Ureter (tissue), 1 donor: ENCODE measurements around the gene GALNT11. TPM values are rescaled to one million over a fixed set of nuclear protein-coding genes. Genes with fewer than 3 reads are reported as not detected.
"Not testable (repeated sequence)": the region's sequence is repeated elsewhere in the genome, so short reads cannot be mapped to it uniquely, and the experiment has no call there.

Experiments used
- DNase-seq: peaks from one replicate; pipeline ENCODE4 v3.0.0-alpha.2; 2020; ENCODE audit warnings: low spot score
- total RNA-seq: library from RNA; stranded (reverse); gene quantifications from one replicate; pipeline ENCODE4 v1.2.4, GENCODE V29; 2023
- donor health status: DM: yes; HTN: yes; CAD: no.

The GALNT11 gene
- total RNA-seq, 1 donor from 2014 or later = 58.8 TPM

DNA sequence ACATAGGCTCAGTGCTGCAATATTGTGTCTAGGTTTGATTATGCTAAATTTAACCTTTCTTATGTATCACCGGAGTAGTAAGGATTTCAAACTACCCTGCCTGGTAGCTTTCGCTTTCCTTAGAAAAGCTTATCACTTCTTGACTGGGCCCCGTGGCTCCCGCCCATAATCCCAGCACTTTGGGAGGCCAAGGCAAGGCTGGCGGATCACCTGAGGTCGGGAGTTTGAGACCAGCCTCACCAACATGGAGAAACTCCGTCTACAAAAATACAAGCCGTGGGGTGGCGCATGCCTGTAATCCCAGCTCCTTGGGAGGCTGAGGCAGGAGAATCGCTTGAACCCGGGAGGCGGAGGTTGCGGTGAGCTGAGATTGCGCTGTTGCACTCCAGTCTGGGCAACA lies 49.9 kb downstream of the GALNT11 start:
- DNase-seq = not testable (repeated sequence)

DNA sequence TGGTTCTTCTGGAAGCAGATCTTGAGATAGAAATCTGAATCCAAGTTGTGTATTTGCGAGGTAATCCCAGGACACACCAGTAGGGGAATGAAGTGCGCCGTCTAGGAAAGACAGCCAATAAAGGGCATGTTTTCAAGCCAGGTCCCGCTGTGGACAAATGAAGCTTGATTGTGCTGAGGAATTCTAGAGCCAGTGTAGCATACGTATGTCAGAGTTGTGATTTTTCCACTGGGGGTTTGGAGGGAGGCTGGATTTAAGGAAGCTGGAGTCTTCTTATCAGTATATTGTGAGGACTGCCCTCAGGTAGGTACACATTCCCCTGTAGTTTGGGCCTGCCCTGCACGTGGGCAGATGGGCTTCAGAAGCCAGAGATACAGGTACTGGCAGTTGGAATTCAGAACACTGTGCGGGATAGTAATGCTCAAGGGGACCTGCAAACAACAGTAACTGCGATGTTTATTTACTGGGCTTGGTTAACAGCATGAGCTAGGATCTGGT lies 50.9 kb downstream of the GALNT11 start:
- DNase-seq = no peak

DNA sequence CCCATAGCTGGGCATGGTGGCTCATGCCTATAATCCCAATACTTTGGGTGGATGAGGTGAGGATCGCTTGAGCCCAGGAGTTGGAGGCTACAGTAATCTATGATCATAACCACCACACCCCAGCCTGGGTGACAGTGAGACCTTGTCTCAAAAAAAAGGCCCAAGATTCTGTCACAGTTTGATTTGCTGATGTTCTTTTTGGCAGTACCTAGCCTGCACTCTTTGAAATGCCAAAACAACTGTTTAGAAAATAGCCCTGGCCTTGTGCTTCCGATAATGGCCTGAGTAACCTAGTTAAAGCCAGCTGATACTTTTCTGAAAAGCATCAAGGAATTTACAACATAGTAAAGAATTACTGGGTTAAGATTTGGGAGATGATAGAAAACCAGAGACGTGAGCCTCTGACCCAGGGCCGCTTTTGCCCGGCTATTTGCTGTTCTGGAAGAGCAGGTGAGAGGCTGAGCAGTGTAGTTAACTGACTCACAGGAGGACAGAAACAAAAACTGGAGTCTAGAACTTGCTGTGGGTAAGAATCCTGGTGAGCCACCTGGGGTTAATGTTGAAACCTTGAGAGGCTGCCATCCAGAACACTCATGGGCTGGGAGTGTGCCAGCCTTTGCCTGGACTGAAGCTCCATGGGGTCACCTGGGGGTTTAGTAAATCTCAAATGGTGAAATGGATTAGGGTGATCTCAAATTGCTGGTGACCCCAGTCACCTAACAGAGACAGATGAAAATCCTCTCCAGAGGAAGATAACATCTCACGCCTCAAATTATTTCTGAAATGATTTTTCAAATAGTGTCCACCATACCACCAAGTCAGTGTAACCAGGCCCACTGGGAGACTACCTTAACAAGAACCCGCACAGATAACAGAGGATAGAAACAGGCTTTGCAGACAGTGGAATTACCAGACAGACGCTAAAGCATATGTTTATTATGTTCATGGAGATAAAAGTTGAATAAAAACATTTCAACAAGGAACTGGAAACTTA lies 51.8 kb downstream of the GALNT11 start:
- no peak for DNase-seq

DNA sequence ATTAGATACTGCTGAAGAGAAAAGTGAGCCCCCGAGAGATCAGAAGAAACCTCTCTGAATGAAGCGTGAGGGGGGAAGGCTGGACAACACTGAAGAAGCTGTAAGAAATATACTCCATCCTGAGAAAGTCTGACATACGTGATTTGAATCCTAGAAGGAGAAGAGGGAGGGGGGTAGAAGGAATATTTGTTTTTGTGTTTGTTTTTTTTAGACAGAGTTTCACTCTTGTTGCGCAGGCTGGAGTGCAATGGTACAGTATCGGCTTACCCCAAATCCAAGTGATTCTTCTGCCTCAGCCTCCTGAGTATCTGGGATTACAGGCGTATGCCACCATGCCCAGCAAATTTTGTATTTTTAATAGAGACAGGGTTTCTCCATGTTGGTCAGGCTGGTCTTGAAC lies 52.6 kb downstream of the GALNT11 start:
- no peak for DNase-seq

DNA sequence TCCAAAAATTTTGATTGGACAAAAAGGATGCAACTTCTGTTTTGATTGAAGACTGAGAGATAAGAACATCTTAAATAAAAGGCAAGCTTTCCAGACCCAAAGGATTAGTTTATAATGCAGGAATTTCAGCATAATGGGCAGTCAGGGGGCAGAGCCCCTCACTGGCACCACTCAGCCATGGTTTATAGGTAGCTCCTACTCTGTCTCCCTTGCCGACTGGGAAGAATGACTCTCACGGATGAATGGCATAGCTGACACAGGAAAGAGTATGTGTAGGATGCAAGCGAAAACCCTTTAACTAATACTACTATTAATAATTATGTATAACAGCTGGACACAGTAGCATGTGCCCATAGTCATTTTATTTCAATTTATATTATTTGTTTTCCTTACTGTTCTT lies 53.3 kb downstream of the GALNT11 start:
- no peak for DNase-seq

DNA sequence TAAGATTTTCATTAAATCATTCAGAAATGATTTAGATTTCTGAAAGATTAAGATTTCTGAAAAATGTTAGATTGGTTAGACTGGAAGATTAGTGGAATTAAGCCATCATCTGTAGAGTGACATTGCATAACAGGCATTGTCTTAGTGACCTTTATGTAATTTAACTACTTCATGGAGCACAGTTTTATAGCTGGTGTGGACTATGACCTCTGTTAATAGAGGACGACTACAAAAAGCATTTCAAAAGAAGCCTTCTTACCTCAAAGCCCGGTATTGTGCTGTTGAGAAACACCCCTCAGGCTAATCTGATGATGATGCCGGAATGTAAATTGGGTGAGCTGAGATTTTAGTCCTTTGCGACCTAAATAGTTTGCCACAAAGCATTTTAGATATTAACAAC lies 55.6 kb downstream of the GALNT11 start:
- no peak for DNase-seq

DNA sequence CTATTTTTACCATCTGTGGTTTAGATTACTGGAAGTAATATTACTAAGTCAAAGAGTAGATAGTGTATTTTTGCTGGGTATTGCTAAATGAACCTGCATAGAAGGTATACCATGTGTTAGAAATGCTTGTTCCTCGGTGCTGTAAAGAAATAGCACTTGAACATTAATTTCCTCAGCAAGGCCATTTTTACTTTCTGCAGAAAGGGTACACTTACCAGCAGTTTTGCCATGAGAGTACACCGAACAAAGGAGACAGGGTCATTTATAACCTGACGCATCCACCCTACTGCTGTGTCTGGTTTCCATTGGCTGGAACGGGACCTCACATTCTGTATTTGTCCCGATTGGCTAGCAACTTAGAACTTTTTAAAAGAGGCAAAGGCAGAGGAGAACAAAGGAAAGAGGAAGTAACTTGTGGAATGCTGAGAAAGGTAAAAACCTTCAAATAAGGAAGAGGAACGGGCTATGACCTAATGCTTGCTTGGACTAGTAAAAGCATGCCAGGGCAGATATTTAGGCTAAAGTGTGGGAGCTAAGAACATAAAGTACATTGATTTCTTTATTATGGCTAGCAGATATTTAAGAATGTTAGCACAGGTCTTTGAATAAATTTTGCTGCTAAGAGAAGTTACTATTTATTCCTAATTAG lies 56.7 kb downstream of the GALNT11 start:
- not testable (repeated sequence) for DNase-seq

DNA sequence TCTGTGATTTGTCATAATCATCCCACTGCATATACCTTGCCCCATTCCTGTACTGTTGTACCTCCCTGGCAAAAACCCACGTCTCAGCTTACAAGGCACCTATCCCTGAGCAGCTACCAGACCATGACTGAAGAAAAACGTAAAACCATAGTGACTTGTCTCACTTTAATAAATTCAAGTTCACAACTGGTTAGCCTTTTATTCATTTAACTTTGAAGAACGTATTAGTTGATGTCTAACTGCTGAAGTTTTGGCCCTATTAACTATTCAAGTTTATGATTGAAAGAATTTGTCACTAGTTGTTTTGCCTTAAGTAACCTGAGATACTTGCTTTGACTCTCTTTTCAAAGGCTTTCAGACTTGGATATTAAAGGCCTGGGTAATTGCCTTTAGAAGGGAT lies 59.7 kb downstream of the GALNT11 start:
- DNase-seq = no peak

DNA sequence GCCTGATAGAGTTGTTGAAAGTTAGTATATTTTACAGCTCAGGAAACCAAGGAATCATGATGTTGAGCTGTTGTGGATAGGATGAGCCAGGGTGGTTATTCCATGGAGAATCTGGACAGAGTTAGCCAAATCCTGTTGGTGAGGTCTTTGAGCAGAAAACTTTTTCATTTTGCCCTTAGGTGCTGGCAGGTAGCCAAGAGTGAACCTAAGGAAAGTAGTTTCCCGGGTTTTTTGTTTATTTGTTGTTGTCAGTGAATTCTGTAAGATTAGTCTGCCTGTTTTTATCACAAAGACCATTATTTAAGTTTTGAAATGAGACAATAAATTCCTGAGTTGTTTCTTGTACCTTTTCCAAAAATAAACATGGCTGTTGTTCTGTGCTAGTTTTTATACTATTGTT lies 61.0 kb downstream of the GALNT11 start:
- DNase-seq = no peak

DNA sequence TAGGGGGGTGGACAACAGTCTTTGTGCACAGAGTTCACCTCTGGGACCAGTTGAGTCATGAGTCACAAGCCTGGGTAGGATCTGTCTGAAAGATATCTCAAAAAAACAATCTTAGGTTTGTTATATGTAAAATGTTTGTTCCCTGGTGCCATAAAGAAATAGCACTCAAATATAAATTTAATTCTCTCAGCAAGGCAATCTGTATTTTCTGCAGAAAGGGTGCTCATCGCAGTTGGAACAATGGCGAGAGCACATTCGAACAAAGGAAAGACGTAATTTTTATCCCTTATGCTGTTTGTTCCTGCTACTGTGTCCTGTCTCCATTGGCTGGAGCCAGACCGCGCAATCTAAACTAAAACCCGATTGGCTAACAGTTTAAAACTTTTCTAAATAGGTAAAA lies 63.7 kb downstream of the GALNT11 start:
- DNase-seq = no peak

DNA sequence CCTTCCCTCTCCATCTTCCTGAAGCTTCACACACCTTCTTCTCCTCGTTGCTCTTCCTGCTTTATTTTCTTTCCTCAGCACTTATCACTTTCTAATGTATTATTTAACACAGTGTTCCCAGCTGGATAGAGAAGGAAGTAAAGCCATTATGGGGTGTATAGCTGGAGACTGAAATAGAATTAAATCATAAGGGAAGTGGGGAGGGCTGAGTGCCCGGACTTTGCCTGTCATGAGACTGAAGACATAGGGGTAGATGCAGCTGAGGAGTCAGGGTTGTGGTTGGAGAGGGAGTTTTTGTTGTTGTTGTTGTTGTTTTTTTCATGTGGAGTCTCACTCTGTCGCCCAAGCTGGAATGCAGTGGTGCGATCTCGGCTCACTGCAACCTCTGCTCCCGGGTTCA lies 65.3 kb downstream of the GALNT11 start:
- no peak for DNase-seq

DNA sequence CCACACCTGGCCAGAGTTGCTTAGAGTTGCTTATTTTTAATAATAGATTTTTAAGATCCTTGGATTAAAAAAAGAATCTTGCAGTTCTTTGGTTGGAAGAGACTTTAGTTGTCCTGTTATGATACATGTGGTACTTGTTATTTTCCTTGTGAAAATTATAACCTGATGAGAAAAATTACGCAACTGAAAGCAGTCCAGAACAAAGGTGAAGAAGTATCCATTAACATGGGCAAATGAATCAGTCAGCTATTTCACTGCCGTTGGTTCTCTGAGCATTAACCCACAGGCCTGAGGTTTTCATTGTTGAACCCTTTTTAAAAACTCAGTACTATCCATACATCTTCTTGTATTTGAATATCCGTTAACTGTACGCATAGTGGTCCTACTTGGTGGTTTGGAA lies 68.2 kb downstream of the GALNT11 start:
- no peak for DNase-seq

DNA sequence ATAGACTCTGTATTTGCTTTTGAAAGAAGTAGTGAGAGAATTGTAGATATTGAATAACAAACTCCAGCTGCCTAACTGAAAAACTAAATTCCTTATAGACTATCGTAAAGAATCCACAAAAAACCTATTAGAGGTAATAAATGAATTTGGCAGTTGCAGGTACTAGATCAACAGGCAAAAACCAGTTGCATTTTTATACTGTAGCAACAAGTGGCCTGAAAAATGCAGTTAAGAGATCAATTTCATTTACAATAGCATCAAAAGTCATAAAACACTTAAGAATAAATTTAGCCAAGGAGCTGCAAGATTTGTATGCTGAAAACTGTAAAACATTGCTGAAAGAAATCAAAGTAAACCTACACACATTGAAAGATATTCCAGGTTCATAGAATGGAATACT lies 70.3 kb downstream of the GALNT11 start:
- DNase-seq = no peak

DNA sequence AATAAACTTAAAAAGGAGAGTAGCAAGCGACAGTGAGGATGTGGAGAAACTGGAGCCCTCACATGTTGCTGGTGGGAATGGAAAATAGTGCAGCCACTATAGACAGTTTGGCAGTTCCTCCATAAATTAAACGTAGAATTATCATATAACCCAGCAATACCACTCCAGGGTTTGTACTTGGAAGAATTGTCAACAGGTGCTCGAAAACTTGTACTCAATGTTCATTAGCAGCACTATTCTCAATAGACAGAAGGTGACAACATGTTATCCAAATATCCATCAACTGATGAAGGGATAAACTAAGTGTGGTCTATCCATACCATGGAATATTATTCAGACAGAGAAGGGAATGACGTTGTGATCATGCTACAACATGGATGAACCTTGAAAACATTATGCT lies 71.9 kb downstream of the GALNT11 start:
- DNase-seq = no peak

DNA sequence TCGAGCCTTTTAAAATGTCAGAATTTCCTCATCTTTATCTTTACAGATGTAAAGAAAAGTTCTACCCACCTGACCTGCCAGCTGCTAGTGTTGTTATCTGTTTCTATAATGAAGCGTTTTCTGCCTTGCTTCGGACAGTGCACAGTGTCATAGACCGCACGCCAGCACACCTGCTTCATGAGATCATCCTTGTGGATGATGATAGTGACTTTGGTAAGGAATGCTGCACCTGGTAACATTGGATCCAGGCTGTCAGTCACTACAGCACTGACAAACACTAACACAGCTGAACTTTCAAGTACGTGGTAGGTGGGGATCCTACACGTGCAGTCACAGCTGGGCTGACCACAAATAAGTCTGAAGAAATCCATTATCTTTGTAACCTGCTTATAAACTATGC lies 77.6 kb downstream of the GALNT11 start:
- DNase-seq = no peak

DNA sequence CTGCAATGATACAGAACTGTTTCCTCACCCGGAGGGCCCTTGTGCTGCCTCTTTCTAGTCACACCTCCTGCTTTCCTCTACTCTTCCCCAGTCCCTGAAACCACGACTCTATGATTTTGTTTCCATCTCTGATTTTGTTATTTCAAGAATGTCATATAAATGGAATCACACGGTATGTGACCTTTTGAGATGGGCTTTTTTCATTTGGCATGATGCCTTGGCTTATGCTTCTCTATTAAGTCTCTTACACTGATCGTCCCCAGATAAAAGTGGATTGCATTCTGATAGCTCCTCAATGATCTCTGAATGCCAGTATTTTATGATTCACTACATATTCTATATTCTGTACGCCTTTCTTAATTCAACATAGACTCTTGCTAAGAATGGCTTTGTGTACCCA lies 78.2 kb downstream of the GALNT11 start:
- no peak for DNase-seq

DNA sequence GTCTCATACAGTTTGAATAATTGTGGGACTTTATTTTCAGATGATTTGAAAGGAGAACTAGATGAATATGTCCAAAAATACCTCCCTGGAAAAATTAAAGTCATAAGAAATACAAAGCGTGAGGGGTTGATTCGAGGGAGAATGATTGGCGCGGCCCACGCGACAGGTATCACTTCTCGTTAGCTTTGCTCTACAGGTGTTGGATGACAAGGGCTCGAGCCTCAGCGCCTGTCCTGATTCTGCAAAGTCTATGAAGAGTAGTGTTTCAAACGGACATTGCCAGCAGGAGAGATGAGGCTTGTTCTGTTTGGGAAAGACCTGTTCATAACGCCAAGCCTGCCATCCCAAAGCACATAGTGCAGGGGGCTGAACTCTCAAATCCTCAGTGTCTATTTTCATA lies 79.7 kb downstream of the GALNT11 start:
- no peak for DNase-seq

DNA sequence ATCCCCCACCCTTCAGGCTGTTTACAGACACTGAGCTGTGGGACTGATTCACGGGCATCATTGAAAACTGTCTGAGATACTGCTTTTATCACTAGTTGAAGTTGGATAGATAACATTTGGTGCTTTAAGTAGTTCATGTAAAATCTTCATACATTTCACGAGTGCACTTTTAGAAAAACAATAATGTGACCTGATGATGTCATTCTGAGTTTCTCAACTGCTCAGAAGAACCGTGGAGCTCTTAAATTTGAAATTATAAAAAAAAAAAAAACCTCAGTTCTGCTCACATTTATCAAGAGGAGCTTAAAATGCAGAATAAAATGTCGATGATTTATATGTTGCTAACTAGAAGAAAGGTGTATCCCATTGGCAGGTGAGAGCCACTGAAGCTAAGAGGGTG lies 81.5 kb downstream of the GALNT11 start:
- no peak for DNase-seq

DNA sequence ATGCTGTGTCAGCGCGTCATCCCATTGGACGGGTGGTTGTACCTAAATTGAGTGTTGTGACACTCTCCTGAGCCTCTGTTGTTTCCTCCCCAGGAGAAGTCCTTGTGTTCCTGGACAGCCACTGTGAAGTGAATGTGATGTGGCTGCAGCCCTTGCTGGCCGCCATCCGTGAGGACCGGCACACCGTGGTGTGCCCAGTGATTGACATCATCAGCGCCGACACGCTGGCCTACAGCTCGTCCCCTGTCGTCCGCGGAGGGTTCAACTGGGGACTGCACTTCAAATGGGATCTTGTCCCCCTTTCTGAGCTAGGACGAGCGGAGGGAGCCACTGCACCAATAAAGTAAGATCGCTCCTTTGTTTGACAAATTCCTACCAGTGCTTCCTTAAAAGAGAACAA lies 82.5 kb downstream of the GALNT11 start:
- DNase-seq = no peak

DNA sequence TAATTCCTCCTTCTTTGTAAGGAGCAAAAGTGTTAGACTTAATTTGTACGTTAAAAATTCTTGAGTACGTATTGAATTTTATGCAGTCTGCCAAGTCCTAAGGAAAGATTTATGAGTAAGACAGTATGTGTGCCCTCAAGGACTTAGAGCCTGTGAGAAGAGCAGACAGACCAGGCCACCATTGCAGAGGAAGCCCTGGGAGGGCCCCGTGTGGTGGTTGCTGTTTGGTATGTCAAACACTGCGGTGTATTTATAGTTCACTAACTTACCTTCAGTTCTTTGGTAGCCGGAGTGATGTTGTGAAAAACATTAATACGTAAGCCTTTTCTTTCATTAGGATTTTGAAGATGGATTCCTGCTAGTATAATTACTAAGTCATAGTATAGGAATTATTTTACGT lies 82.9 kb downstream of the GALNT11 start:
- no peak for DNase-seq

DNA sequence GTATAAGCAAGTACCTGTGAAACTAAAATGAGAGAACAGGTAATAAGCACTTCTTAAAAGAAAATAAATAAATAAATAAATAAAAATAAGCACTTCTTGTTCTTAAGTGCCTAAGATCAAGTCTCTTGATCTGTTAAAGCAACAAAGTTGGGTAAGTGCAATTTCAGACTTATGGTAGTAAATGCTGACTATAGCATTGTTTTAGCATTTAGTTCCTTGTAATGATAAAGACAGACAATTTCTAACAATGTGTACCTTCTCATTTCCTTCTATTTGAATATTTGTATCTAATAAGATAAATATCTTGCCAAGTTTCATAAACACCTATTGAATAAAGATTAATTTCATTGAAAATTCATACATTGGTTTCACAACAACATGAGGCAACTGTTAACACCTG lies 87.4 kb downstream of the GALNT11 start:
- DNase-seq = no peak

DNA sequence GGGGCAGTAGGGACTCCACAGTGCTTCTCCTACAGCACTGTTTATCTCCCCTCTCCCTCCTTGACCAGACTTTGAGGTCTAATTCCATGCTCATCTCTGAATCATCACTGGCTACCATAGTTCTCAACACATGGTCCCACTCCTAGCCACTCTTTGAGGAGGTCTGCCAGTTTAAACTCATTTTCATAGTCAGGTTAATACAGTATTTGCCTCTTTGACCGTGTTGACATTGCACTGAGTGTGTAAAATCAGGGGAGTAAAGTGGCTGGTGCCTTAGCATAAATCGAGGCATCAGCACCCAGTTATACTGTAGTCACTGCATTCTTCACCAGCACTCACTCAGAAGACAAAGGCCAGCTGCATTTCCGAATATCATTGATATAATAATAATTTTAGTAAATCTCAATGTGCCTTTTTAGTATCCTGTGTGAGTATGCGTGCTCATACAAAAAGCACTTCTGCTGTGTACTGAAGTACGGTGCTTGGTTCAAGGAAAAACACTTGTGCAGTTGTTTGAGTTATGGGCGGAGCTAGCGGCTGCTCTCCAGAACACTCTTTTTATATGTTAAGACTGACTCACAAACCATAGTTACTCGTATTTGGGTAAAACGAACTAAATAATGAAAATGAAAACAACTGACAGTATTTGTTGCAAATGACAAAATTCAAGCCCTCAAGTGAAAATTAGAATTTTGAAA lies 89.7 kb downstream of the GALNT11 start:
- DNase-seq = no peak
